T-cell (primary cell): ENCODE results near the gene RERE. TPM values are rescaled to one million over a fixed set of nuclear protein-coding genes. Genes with fewer than 3 reads are reported as not detected.

Experiments
- ATAC-seq, 4 experiments: fragments of 200-7000 bp in 3 of 4; fragments of 150-1000 bp in 1 of 4; cut with Tn5 transposase; replicated peaks in 1 of 4; 1 replicate in 3 of 4; 2 replicates in 1 of 4; pipeline ENCODE4 v1.10.0; 2021; ENCODE audit warnings: moderate library complexity in 3 of 4, mild to moderate bottlenecking in 2 of 4, moderate number of reproducible peaks in 1 of 4
- CTCF ChIA-PET, 2 donors: fragments of 300-600 bp; sonication (Branson Sonifier 250); formaldehyde crosslinking; loops; one replicate each; lab custom pipeline; 2022; ENCODE audit warnings: antibody characterized with exemption in 2 of 2; lab: Charles Lee
- POLR2A ChIA-PET, 2 donors: fragments of 300-600 bp; sonication (Branson Sonifier 250); formaldehyde crosslinking; loops; one replicate each; lab custom pipeline; 2022; ENCODE audit warnings: antibody characterized with exemption in 2 of 2; lab: Charles Lee
- DNase-seq, 35 experiments: peaks; one replicate each; pipeline versions ENCODE4 v3.0.0 to v3.0.0-alpha.2; 2013 to 2023
- H3K27ac ChIP-seq: one replicate; pipeline ENCODE4 v1.5.1; 2013; ENCODE audit warnings: low read length
- H3K27me3 ChIP-seq, 2 experiments: replicated peaks in 1 of 2; 1 replicate in 1 of 2; 2 replicates in 1 of 2; pipeline versions ENCODE4 v1.6.1 to v1.7.0; 2013; ENCODE audit warnings: low read length in 1 of 2, mixed read lengths in 1 of 2; ENCODE audit not compliant: control insufficient read depth in 2 of 2, insufficient read depth in 2 of 2; ENCODE audit errors: extremely low read depth in 1 of 2
- H3K36me3 ChIP-seq, 2 donors: 1 replicate in 1 of 2; 2 replicates in 1 of 2; pipeline versions ENCODE4 v1.6.1 to v1.7.0; 2013; ENCODE audit warnings: low read length in 1 of 2; ENCODE audit not compliant: control insufficient read depth in 2 of 2, insufficient read depth in 1 of 2; ENCODE audit errors: extremely low read depth in 1 of 2
- H3K4me1 ChIP-seq, 2 experiments: 1 replicate in 1 of 2; 2 replicates in 1 of 2; pipeline versions ENCODE4 v1.6.1 to v1.7.0; 2013; ENCODE audit warnings: low read length in 2 of 2, mixed read lengths in 1 of 2; ENCODE audit not compliant: insufficient read depth in 2 of 2, control insufficient read depth in 1 of 2; ENCODE audit errors: extremely low read depth in 1 of 2
- H3K4me3 ChIP-seq, 2 donors: 1 replicate in 1 of 2; 2 replicates in 1 of 2; pipeline versions ENCODE4 v1.5.1 to v1.7.0; 2013; ENCODE audit warnings: mild to moderate bottlenecking in 2 of 2, low read length in 1 of 2, moderate library complexity in 1 of 2; ENCODE audit not compliant: control insufficient read depth in 1 of 2; ENCODE audit errors: extremely low read depth in 1 of 2
- H3K9me3 ChIP-seq: 2 replicates; pipeline ENCODE4 v1.7.0; 2013
- H3K27ac Mint-ChIP-seq, 2 donors: one replicate each; pipeline ENCODE4 v1.8.0; 2020 to 2021; ENCODE audit warnings: mild to moderate bottlenecking in 2 of 2, mixed read lengths in 2 of 2
- H3K27me3 Mint-ChIP-seq, 2 donors: one replicate each; pipeline ENCODE4 v1.8.0; 2021 to 2022; ENCODE audit warnings: mixed read lengths in 2 of 2
- H3K36me3 Mint-ChIP-seq: one replicate; pipeline ENCODE4 v1.8.0; 2021; ENCODE audit warnings: mixed read lengths
- H3K4me1 Mint-ChIP-seq, 3 donors: one replicate each; pipeline ENCODE4 v1.8.0; 2020 to 2022; ENCODE audit warnings: mixed read lengths in 3 of 3, mild to moderate bottlenecking in 1 of 3
- H3K4me3 Mint-ChIP-seq, 3 donors: one replicate each; pipeline ENCODE4 v1.8.0; 2020 to 2022; ENCODE audit warnings: mild to moderate bottlenecking in 3 of 3, mixed read lengths in 3 of 3, moderate library complexity in 3 of 3
- H3K9me3 Mint-ChIP-seq, 3 donors: one replicate each; pipeline ENCODE4 v1.8.0; 2020 to 2022; ENCODE audit warnings: mixed read lengths in 3 of 3
- WGBS: methylation state at CpG from one replicate; pipeline ENCODE4 v1.1.5; 2013; ENCODE audit warnings: missing lambda C conversion rate; ENCODE audit not compliant: insufficient coverage; 5-methylcytosine and 5-hydroxymethylcytosine counted together
- total RNA-seq, 35 experiments: library from RNA in 6 of 35; stranded (reverse) in 6 of 35; fragments of 120-200 nt in 1 of 35; gene quantifications; one replicate each; pipeline versions ENCODE4 v1.2.1 to v1.2.4 and lab custom pipeline; 2013 to 2026

RERE gene
- total RNA-seq, 5 donors from 2014 or later (not counting 1 experiment from before 2014, with no cell fraction given): 85.1 to 116 (median 103) TPM

DNA sequence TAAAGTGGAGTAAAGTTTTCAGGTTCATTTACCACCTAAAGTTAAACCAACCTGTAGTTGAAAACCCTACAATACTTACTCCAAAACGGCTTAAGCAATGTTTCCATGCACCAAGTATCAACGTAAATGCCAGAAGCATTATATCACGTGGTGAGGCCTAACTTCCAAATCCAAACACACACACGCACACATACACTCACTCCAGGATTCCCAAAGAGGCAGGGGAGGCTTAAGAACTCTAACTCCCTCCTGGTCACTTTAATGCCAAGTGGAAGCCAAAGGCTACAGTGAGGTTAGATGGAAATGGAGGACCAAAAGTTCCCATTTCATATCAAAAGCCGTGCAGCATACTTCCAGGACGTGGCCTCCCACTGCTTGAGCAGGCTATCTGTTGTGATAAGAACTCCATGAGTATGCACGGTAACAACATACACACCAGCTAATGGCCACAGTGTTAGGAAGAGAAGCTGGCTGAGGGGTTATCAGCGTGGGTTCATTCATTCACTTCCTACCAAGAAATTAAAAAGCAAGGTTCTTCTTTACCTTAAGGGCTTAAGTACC is 275.4 kb downstream of the RERE start:
- 95% methylated on average over 3 of the region's 8 CpGs for WGBS
- DNase-seq (no peak), ATAC-seq (no peak)
- Histone ChIP-seq H3K9me3 (peaks cover 5% of the 10 kb centered on the region), H3K4me1 (peaks cover 0 to 2% of the 10 kb centered on the region in 2 experiments), H3K27me3 (no peaks in the 10 kb centered on the region), H3K36me3 (no peaks in the 10 kb centered on the region), H3K27ac (no peak overlapping the region), H3K4me3 (no peak overlapping the region)
- Mint-ChIP-seq H3K27me3 (no peaks in the 10 kb centered on the region), H3K27ac (no peak overlapping the region), H3K4me3 (no peak overlapping the region), H3K9me3 (peaks cover 0 to 5% (median 3%) of the 10 kb centered on the region in 3 donors), H3K4me1 (peaks cover 13 to 33% (median 22%) of the 10 kb centered on the region in 3 donors), H3K36me3 (peaks cover 34% of the 10 kb centered on the region)
- ChIA-PET CTCF (no interaction called here), POLR2A (no interaction called here)

GRCh38 chr1:8540971-8541370 is 276.5 kb downstream of the RERE start:
- WGBS: no CpG with 5 or more reads among the region's 1 CpG
- no peak overlapping the region for H3K27ac ChIP-seq
- Mint-ChIP-seq H3K4me1 (peaks cover 13 to 33% (median 23%) of the 10 kb centered on the region in 3 donors), H3K27ac (peak overlapping the region in 1 of 2 donors; percentile 12), H3K4me3 (no peak overlapping the region), H3K36me3 (peaks cover 34% of the 10 kb centered on the region), H3K27me3 (no peaks in the 10 kb centered on the region), H3K9me3 (peaks cover 0 to 5% (median 3%) of the 10 kb centered on the region in 3 donors)
- ATAC-seq: no peak
- no peak for DNase-seq
- H3K27me3 ChIP-seq: no peaks in the 10 kb centered on the region
- peaks cover 0 to 2% of the 10 kb centered on the region in 2 experiments for H3K4me1 ChIP-seq
- H3K4me3 ChIP-seq: no peak overlapping the region
- H3K9me3 ChIP-seq: peaks cover 5% of the 10 kb centered on the region
- ChIA-PET CTCF (no interaction called here), POLR2A (no interaction called here)
- H3K36me3 ChIP-seq: no peaks in the 10 kb centered on the region

DNA sequence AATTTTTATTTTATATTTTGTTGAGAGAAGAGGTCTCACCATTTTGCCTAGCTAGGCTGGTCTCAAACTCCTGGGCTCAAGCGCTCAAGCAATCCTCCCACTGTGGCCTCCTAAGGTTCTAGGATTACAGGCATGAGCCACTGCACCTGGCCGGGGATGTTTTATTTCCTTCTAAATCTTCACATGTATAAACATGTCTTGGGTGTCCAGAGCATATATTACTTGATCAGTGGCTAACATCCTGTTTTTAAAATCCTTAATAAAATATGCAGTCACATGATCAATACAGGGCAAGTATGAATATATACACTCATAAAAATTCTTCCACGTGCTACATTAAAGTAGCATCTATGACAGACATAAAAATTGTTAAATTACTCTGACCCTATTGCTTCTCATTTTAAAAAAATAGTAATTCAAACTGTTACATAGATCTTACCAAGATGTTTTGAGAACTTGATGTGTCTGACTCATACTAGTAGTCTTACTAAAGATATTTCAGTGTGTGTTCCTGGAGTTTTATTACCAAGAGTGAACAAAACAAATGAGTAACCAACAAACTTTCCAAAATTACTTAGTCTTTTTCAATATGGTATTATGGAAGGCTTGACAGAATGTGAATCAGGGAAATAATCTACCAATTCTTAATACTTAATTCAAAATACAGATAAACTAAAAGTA is 277.0 kb downstream of the RERE start:
- peaks cover 37% of the 10 kb centered on the region for H3K36me3 Mint-ChIP-seq
- peaks cover 0 to 5% (median 3%) of the 10 kb centered on the region in 3 donors for H3K9me3 Mint-ChIP-seq
- WGBS: no CpG with 5 or more reads among the region's 3 CpGs
- no peaks in the 10 kb centered on the region for H3K27me3 ChIP-seq
- H3K27ac ChIP-seq: no peak overlapping the region
- POLR2A ChIA-PET: no interaction called here
- H3K9me3 ChIP-seq: peaks cover 5% of the 10 kb centered on the region
- H3K4me3 ChIP-seq: no peak overlapping the region
- peaks cover 0 to 2% of the 10 kb centered on the region in 2 experiments for H3K4me1 ChIP-seq
- no peak for ATAC-seq
- H3K27me3 Mint-ChIP-seq: no peaks in the 10 kb centered on the region
- H3K4me1 Mint-ChIP-seq: peaks cover 13 to 35% (median 23%) of the 10 kb centered on the region in 3 donors
- H3K36me3 ChIP-seq: no peaks in the 10 kb centered on the region
- no peak for DNase-seq
- no peak overlapping the region for H3K4me3 Mint-ChIP-seq
- CTCF ChIA-PET: no interaction called here
- no peak overlapping the region for H3K27ac Mint-ChIP-seq

DNA sequence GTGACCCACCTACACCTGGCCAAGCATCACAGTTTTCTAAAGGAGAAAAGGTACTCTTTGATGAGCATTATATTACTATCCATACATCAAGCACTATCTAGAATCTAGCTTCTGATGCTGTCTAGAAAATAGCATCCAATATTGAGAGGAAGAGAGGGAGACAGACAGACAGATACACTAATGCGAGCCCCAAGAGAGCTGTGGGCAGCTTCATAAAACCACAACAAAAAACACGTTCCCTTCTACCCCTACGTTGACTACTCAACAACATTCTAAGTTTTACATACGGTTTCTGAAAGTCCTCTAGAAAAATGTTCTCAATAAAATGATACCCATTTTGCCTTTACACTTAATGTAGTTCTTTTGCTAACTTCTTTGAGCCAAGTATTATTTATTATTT is 277.8 kb downstream of the RERE start:
- H3K36me3 ChIP-seq: no peaks in the 10 kb centered on the region
- Mint-ChIP-seq H3K4me3 (no peak overlapping the region), H3K36me3 (peaks cover 30% of the 10 kb centered on the region), H3K27me3 (no peaks in the 10 kb centered on the region), H3K27ac (peak overlapping the region in 1 of 2 donors; percentile 52), H3K4me1 (peaks cover 15 to 29% (median 18%) of the 10 kb centered on the region in 3 donors), H3K9me3 (peaks cover 0 to 5% (median 3%) of the 10 kb centered on the region in 3 donors)
- ChIA-PET CTCF (no interaction called here), POLR2A (no interaction called here)
- ATAC-seq (no peak), DNase-seq (no peak)
- no peaks in the 10 kb centered on the region for H3K27me3 ChIP-seq
- peaks cover 0 to 2% of the 10 kb centered on the region in 2 experiments for H3K4me1 ChIP-seq
- H3K4me3 ChIP-seq: no peak overlapping the region
- peaks cover 4% of the 10 kb centered on the region for H3K9me3 ChIP-seq
- H3K27ac ChIP-seq: no peak overlapping the region
- WGBS: no CpG with 5 or more reads among the region's 4 CpGs

GRCh38 chr1:8538502-8538901 is 278.9 kb downstream of the RERE start:
- no peak overlapping the region for H3K4me3 Mint-ChIP-seq
- H3K4me1 Mint-ChIP-seq: peaks cover 25 to 35% (median 26%) of the 10 kb centered on the region in 3 donors
- H3K9me3 ChIP-seq: no peaks in the 10 kb centered on the region
- DNase-seq (no peak), ATAC-seq (no peak)
- ChIA-PET POLR2A (interaction anchor here (0.6 to 0.7 kb wide), 4 partner anchors 144 to 625 kb away, joined by 3 to 5 read pairs (median 4); no protein-coding TSS in a partner anchor), CTCF (interaction anchor here in 1 of 2 donors (1.1 to 1.6 kb wide), 2 partner anchors 13 to 15 kb away, joined by 3 read pairs; no protein-coding TSS in a partner anchor)
- no peak overlapping the region for H3K27ac Mint-ChIP-seq
- peaks cover 0 to 3% of the 10 kb centered on the region in 2 experiments for H3K4me1 ChIP-seq
- H3K4me3 ChIP-seq: no peak overlapping the region
- no CpG with 5 or more reads among the region's 3 CpGs for WGBS
- H3K36me3 ChIP-seq: no peaks in the 10 kb centered on the region
- peaks cover 22% of the 10 kb centered on the region for H3K36me3 Mint-ChIP-seq
- no peaks in the 10 kb centered on the region for H3K27me3 ChIP-seq
- no peaks in the 10 kb centered on the region for H3K27me3 Mint-ChIP-seq
- no peak overlapping the region for H3K27ac ChIP-seq
- H3K9me3 Mint-ChIP-seq: no peaks in the 10 kb centered on the region

DNA sequence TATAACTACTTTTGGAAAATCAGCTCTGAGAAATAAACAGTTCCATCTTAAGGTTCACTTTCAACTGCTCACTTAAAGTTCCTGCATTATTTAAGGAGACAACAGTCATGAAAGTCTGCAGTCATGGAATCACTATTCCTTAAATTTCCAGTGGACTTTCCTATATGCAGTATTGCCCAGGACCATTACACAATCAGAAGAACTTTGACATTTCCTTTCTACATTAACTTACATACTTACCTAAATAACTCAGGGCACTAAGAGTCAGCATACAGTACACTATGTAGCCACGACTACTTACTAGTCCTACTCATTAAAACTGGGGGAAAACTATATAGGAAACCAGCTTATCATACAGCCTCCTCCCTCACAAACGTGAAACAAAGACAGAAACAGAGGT is 279.4 kb downstream of the RERE start:
- H3K36me3 Mint-ChIP-seq: peaks cover 21% of the 10 kb centered on the region
- Histone ChIP-seq H3K4me1 (peaks cover 0 to 7% of the 10 kb centered on the region in 2 experiments), H3K27me3 (no peaks in the 10 kb centered on the region), H3K36me3 (no peaks in the 10 kb centered on the region), H3K27ac (no peak overlapping the region), H3K4me3 (no peak overlapping the region), H3K9me3 (no peaks in the 10 kb centered on the region)
- H3K4me1 Mint-ChIP-seq: peaks cover 30 to 40% (median 31%) of the 10 kb centered on the region in 3 donors
- ChIA-PET POLR2A (no interaction called here), CTCF (interaction anchor here in 1 of 2 donors (1.1 to 1.6 kb wide), 2 partner anchors 12 to 15 kb away, joined by 3 read pairs; no protein-coding TSS in a partner anchor)
- DNase-seq: no peak
- H3K27me3 Mint-ChIP-seq: no peaks in the 10 kb centered on the region
- no peak for ATAC-seq
- H3K27ac Mint-ChIP-seq: no peak overlapping the region
- no peaks in the 10 kb centered on the region for H3K9me3 Mint-ChIP-seq
- WGBS: no CpG with 5 or more reads among the region's 2 CpGs
- H3K4me3 Mint-ChIP-seq: no peak overlapping the region
